Measurements from ENCODE around the gene ARSG.

The ARSG gene

DNA sequence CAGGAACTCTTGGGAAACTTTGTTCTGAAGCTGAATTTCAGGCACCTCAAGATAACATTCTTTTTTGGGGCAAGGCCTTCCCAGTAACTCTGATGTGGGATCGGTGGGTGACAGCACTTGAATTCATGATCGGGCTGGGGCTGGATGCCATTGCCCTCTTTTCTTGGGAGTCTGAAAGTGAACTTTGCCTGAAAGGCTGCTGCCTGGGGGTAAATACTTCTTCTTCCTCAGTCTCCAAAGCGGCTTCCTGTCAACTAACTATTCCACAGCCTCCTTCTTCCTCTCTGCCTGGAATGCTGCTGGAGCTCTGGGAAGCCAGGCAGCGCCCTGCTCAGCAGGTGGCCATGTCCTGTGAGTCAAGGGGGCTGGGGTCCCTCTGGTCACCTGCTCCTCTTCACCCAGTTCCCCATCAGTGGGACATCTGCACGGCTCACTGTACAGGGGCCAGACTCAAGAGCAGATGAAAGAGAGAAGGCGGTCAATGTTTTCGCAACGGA lies 86.5 kb downstream of the ARSG start:
- no peak for DNase-seq (ENCODE audit: low read depth in 2 of 2)

DNA sequence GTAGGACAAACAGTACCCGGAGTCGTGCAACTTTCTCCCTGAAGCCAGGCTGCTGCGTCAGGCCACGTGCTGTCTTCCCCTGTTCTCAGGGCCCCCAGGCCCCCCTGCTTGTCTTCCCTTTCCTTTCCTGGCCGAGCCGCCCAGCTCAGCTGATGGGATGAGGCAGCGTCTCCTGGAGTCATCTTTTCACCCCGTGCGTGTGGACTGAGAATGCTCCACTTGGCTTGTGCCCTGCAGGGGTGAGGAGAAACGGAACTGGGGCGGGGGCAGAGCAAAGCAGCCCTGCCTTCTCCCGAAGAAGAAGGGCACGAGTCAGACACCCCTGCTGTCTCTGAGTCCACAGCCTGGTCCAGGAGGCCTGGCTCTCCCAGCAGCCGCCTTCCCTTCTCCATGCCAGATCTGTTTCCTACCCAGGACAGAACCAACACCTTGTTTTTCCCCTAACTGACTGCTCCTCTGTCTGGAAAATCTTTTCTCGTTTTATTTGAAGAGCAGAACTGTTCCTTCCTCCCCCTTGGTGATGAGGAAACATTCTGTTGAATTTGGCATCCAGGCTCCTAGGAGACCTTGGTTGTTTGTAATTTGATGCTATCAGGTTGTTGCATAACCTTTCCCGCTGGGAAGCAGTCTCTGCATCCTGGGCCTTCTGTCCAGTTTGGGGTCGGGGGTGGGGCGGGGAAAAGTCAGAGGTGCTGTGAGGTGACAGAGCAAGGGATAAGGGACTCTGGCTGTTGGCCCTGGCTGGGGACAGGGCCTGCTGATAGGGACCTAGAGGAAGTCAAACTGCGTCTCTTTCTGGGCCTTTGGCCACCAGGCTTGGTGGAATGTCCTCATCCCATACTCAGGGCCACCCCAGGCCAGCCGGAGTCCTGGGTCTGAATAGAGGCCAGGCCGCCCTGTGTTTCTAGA lies 87.2 kb downstream of the ARSG start:
- no peak for DNase-seq (ENCODE audit: low read depth in 2 of 2)

DNA sequence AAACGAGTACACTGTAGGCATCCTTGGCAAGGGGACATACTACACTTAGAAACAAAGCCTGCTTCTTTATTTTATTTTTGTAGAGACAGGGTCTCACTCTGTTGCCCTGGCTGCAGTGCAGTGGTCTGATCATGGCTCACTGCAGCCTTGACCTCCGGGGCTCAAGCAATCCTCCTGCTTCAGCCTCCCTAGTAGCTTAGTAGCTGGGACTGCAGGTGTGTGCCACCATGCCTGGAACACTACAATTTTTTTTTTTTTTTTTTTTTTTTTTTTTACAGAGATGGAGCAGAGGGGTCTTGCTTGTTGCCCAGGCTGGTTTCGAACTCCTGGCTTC lies 87.8 kb downstream of the ARSG start:
- no peak for DNase-seq (ENCODE audit: low read depth in 2 of 2)

DNA sequence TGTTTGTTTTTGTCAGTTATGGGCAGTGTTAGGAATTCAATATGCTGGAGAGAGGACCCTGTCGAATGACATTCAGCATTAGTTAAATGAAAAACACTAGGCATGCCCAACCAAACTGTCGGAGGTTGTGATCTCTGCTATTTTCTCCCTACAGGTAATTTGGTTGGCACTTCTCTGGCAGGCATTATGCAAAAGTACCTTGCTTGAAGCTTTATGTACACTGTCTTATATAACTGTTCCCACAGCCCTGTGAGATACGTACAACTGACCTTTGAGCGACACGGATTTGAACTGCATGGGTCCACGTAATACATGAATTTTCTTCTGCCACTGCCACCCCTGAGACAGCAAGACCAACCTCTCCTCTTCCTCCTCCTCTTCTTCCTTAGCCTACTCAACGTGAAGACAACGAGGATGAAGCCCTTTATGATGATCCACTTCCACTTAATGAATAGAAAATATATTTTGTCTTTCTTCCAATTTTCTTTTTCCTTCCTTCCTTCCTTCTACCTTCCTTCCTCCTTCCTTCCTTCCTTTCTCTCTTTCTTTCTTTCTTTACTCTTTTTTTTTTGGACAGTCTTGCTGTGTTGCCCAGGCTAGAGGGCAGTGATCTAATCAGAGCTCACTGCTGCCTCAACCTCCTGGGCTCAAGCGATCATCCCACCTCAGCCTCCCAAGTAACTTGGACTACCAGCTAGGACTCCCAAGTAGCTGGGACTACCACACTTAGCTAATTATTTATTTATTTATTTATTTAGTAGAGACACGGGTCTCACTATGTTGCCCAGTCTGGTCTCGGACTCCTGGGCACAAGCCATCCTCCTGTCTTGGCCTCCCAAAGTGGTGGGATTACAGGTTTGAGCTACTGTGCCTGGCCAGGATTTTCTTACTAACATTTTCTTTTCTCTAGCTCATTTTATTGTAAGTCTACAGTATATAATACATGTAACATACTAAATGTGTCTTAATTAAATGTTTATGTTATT lies 88.7 kb downstream of the ARSG start:
- no peak for DNase-seq (ENCODE audit: low read depth in 2 of 2)

DNA sequence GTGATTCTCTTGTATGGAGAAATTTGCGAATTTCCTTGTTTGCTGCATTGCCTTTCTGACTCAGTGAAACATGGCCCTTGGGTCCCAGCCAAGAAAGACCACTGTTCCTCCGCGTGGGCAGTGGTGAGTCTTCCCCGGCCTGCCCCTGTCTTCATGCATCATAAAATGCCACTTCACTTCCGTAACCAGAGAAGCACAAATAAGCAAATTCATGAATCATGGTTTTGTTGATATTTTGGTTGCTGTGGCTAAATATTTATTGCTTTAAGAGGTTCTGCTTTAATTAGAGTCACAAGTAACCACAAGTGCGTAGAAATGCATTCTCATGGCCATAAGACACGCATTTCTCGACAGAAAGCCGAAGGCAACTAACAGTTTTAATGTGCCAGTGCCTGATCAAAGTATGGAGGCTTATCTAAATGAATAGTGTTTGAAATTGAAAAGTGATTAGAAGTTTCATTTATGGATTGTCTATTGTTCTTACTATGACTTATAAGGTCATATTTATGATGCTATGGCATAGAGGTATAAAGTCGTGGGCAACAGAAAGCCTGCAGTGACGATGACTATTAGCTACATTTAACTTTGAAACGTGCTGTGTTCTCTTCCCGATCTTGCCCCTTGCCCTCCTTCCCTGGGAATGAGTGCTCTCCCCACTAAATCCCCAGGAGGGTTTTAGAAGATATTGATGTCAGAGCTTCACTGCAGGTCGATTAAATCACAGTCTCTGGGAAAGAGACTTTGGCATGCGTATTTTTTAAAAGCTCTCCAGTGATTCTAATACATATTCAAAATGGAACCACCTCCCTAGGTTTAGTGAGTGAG lies 90.0 kb downstream of the ARSG start:
- DNase-seq (ENCODE audit: low read depth in 2 of 2): peak in 1 of 2 donors; percentile 21

DNA sequence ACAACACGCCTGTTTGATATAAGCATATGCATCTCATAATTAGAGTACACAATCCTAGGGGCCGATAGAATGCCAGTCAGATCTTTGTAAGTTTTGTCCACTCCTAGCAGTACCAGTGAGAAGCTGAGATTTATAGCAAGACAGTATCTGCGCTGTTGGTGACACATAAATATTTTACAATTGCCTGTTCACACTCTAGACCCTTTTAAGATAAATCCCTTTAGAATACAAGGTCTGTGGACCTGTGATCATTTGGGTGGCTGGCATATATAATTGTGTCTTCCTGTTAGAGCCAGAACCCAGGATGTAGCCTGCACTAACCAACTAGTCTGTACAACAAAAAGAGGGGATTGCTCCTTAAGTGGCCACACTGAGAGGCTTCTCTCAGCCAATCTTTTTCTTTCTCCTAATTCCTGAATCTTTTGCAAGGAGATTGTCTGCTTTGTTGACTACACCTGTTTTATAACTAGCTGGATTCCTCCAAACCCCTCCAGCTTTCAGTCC lies 91.3 kb downstream of the ARSG start:
- no peak for DNase-seq (ENCODE audit: low read depth in 2 of 2)

DNA sequence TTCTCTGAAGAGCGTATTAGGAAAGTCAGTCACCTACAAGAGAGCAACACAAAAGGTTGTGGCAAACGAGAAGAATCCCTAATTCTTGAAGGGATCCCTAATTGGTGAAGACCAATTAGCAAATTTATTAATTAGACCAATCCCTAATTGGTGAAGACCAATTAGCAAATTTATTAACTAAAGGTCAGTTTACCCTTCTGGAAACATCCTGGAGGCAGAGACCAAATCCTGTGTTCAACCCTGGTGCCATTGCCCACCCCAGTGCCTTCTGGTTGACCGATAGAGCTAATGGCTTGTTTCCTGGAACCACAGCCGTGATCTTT lies 91.8 kb downstream of the ARSG start:
- no peak for DNase-seq (ENCODE audit: low read depth in 2 of 2)

DNA sequence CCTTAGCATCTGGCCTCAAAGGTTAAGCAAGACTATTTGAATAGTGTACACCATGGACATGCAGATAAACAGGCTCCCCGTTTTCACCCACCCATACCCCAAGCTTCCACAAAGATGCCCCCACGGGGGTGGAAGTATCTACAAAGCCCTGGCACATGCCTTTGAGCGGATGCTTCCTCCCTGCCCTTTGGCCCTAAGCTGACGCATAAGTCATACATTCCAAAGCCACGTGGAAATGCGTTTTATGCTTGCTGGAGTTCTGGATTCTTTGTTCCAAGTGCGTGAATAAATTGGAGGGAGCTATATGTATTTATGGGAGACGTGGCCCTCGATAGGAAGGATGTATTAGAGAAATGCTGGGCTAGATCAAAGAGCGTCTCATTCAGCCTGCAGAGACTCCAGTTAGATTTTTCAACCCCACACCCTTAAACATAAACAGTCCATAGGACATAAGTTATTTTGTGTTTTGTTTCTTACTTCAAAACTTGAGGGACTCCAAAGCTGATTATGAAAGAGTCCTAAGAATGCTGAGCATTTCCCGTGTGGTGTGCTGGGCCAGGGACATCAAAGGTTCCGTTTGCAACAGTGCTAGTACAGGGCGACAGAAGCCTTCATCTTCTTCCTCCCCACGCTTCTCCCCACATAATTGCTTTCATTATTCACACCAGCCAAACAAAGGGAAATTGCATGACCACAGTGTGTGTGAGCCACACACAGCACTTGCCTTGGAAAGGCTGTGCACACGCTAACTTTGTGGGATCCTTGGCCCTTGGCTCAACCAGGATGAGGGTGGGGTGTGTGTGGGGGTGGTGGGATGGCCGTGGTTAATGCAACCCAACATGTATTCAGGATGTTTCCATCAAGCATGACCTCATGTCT lies 92.4 kb downstream of the ARSG start:
- DNase-seq (ENCODE audit: low read depth in 2 of 2): peak in 1 of 2 donors; percentile 9

DNA sequence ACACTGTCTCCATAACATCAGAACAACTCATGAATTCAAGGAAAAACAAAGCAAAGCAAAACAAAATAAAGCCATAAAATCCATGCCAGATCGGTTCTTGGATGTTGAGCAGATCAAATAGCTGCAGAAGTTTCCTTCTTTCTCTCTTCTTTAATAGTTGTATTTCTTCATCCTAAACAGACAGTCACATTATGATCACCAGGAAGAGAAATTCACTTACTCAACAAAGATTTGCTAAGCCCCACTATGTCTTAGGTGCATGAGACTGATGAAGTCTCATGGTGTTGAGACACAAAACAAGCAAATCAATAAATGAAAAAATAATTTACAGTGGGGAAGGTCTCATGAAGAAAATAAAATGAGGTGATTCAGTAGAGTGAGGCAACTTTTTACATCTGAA lies 93.2 kb downstream of the ARSG start:
- no peak for DNase-seq (ENCODE audit: low read depth in 2 of 2)

DNA sequence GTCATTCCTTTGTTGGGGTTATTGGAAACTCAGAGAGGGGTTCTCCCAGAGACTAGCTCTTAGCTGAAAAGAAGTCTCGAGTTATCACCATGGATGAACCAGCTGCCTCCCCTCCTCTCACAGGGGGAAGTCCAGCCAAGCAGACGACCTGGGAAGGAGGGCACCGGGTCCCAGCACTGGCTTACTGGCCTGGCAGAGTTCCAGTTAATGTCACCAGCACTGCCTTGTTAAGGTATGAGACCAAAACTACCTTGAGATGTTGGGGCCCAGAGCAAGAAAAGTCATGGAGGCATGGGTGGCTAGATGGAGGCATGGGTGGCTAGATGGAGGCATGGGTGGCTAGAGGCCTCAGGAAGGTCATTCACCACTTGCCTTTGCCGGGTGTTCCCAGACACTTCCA lies 93.6 kb downstream of the ARSG start:
- no peak for DNase-seq (ENCODE audit: low read depth in 2 of 2)

DNA sequence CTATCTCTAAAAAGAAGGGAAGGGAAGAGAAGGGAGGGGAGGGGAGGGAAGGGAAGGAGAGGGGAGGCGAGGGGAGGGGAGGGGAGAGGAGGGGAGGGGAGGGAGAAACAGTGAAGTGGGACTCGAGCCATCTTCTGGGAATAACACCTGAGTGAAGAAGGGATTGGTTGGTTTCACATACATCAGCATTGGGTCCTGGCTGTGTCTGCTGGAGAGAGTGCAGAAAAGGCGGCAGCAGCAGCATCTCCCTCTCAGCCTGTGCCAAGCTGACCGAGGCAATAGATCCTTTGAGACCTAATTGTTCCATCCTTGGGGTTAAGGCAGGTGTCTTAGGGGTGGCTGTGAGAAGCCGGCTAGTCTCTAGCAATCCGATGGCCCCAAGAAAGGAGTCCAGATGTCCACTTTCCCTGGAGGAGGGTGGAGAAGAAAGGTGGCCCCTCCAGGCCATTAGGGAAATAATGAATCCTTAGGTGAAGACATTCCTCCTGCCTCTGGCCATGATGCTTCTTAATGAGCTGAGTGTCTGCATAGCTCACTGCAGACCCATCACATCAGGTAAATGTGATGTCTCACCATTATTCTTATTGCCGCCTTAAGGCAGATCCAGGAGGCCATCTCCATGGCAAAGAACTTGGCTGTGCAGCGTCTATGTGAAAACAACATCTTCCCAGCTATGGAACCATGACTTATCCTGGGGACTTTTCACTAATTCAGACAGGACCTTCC lies 94.4 kb downstream of the ARSG start:
- DNase-seq (ENCODE audit: low read depth in 2 of 2): no peak

DNA sequence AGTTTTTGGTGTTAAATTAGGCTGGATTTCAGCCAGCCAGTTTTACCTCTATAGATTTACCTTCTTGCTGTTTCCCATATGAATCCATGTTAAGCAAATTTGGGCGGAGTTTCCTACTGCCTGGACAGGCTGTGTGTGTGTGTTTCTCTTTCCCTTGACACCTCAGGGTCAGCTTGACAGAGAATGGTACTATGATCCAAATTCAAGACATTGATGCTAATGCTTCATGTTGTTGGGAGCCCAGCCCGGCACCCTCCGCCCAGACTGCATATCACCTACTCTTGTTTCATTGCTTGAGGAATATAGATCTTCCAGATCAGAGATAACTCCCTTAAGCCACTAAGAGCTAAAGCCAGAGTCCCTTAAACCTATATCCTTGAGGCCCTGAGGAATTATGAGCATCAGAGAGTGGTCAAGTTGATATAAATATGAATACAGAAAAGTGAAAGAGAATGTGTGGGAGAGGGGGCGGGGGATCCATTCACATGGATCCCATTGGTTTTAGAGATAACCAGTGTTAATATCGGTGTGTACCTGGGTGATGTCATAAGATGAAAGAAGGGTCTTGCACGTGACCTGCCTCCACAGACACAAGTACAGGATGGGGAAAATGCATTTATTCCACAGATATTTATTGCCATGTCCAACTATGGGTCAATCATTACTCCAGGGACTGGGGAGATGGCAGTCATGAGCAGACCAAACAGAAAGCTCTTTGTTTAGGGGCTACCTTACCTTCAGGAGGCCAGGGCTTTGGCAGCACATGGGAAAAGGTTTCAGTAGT lies 96.3 kb downstream of the ARSG start:
- no peak for DNase-seq (ENCODE audit: low read depth in 2 of 2)

DNA sequence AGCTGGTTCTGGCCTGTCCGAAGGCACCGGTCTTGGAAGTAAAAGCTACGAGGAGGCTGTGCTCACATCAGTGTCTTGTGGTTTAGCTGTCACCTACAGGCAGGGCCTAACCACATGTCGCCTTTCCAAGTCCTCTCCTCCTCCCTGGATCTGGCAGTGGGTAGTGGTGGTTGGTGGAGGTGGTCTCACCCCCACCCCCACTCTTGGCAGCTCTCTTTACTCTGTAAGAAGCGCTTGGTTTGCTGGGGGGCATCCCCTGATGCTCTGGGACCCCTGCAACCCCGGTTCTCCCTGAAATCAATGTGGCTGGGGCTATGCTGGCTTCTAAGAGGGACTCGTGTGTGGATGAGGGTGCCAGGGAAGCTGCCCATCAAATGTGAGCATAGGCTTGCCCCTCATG lies 97.7 kb downstream of the ARSG start:
- no peak for DNase-seq (ENCODE audit: low read depth in 2 of 2)

DNA sequence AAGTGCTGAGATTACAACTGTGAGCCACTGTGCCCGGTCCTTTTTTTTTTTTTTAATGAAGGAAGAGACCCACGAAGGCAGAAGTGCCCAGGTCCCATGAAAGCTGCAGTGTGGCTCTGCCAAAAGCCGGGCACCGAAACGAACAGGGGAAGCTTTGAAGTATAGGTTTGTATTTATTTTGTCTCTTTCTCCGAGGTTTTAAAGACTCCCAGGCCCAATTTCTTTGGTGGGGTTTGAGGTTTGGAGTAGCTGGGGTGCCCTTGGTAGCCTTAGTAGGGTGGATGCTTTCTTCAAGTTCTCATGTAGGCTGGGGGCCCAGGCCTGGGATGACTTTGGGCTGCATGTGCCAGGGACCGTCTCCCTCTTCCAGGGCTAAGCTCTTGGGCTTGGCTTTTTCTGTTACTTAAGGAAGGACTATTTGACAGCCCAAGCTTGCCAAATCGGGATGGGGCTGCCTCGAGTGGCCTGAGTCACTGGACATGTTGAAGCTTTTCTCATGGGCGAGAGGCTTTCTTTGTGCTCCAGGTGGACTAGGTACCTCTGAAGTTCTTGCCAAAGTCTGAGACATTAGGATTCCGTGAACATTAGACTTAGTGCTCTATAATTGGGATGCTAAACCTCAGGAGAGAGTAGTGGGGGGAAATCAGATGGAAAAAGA lies 99.7 kb downstream of the ARSG start:
- no peak for DNase-seq (ENCODE audit: low read depth in 2 of 2)

DNA sequence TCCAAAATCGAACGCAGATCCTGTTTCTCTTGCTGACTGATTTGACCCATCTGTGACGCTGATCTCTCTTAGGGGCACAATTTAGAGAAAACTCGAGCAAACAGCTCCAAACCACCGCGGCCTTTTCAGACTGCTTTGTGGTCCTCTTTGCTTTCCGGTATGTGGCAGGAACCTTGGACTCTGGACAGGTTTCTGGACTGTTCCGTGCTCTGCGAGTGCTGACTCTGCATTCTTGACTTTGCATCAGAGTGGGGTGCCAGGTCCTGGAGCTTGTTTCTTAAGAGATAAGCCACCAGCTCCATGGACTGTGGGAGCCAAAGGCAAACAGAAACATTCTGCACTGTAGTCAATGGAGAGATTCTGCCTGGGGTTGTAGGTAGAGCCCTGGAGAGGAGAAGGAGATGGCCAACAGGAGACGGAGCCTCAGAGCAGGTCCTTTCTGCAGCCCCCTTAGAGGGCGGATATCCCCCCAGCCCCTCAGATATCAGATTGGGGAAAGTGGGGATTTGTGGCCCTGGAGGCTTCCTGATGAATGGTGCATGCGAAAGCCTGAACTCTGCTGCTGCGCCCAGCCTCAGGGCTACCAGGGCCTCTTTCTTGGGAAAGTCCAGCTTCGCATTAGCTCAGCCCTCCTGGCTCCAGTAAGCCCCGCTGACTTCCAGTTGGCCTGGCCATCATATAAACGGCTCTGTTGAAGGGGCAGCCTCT lies 100.4 kb downstream of the ARSG start:
- no peak for DNase-seq (ENCODE audit: low read depth in 2 of 2)

DNA sequence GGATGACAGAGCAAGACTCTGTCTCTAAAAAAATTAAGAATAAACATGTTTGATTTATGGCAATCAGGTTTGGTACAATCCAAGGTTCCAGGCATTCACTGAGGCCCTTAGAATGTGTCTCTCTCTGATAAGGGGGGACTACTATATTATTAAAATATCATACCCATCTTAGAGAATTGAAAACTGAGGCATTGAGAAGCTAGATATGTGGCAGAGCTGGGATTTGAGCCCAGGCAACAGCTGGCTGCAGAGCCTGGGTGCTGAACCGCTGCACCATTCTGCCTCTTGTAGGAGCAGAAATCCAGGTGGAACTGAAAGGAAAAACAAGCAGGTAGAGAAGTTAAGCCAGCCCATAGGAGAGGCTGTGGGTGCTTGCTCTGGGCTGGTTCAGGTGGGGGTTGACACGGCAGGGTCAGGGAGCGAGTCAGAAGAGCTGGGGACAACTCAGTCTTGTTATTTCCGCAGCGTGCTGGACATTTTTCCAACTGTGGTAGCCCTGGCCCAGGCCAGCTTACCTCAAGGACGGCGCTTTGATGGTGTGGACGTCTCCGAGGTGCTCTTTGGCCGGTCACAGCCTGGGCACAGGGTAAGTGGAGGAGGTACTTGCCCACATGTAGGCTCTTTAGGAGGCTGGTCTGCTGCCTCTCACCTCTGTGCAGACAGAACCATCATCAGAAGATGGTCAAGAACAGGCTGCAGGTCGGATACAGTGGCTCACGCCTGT lies 103.5 kb downstream of the ARSG start:
- DNase-seq (ENCODE audit: low read depth in 2 of 2): no peak

All from stimulated activated CD8-positive, alpha-beta memory T cell treated with anti-CD3 and anti-CD28 coated beads, Interleukin-15, amount 100 ng/mL, for 48 hours (primary cell).